ENCODE measurements around the gene TMEM263.

The TMEM263 gene

GRCh38 chr12:106980944-106981343, 25.2 kb downstream of the TMEM263 start:
- Histone ChIP-seq H3K79me2 (ENCODE audit: insufficient read depth, low read length) (no peaks in the 10 kb centered on the region), H3F3A (ENCODE audit: low read depth) (no peaks in the 10 kb centered on the region), H2AFZ (ENCODE audit: low read length) (no peak overlapping the region), H3K4me1 (ENCODE audit: insufficient read depth, low read length, poor library complexity, severe bottlenecking) (peaks cover 14% of the 10 kb centered on the region), H3K9me2 (replicated peaks; ENCODE audit: low read depth, low read length) (no peaks in the 10 kb centered on the region), H3K4me2 (ENCODE audit: low read depth, low read length, poor library complexity, severe bottlenecking) (no peak overlapping the region), H3K36me3 (ENCODE audit: insufficient read depth, low read length) (peaks cover 2% of the 10 kb centered on the region; the same call in 1 of the 2 replicates), H3K9me3 (ENCODE audit: insufficient read depth, low read depth, low read length) (no peaks in the 10 kb centered on the region), H3K9ac (ENCODE audit: low read depth, low read length, poor library complexity, severe bottlenecking) (no peak overlapping the region), H3K27me3 (ENCODE audit: insufficient read depth, low read length, poor library complexity, severe bottlenecking) (no peaks in the 10 kb centered on the region), H3K4me3 (ENCODE audit: low read length, poor library complexity, severe bottlenecking) (no peak overlapping the region), H4K20me1 (ENCODE audit: insufficient read depth, low read length, poor library complexity, severe bottlenecking) (no peaks in the 10 kb centered on the region)
- TF ChIP-seq CTCF (conservative IDR thresholded peaks at IDR 0.05; ENCODE audit: low read length): no peak
- no peak for TF ChIP-seq EZH2phosphoT487 (IDR thresholded peaks at IDR 0.05; ENCODE audit: borderline replicate concordance)

GRCh38 chr12:106981788-106982187, 26.1 kb downstream of the TMEM263 start:
- Histone ChIP-seq H3K36me3 (ENCODE audit: insufficient read depth, low read length) (no peaks in the 10 kb centered on the region), H3K9me2 (replicated peaks; ENCODE audit: low read depth, low read length) (no peaks in the 10 kb centered on the region), H3K9ac (ENCODE audit: low read depth, low read length, poor library complexity, severe bottlenecking) (no peak overlapping the region), H2AFZ (ENCODE audit: low read length) (no peak overlapping the region), H3K4me1 (ENCODE audit: insufficient read depth, low read length, poor library complexity, severe bottlenecking) (peaks cover 21% of the 10 kb centered on the region), H4K20me1 (ENCODE audit: insufficient read depth, low read length, poor library complexity, severe bottlenecking) (no peaks in the 10 kb centered on the region), H3K79me2 (ENCODE audit: insufficient read depth, low read length) (no peaks in the 10 kb centered on the region), H3F3A (ENCODE audit: low read depth) (no peaks in the 10 kb centered on the region), H3K27me3 (ENCODE audit: insufficient read depth, low read length, poor library complexity, severe bottlenecking) (no peaks in the 10 kb centered on the region), H3K9me3 (ENCODE audit: insufficient read depth, low read depth, low read length) (no peaks in the 10 kb centered on the region), H3K4me2 (ENCODE audit: low read depth, low read length, poor library complexity, severe bottlenecking) (no peak overlapping the region), H3K4me3 (ENCODE audit: low read length, poor library complexity, severe bottlenecking) (no peak overlapping the region)
- TF ChIP-seq CTCF (conservative IDR thresholded peaks at IDR 0.05; ENCODE audit: low read length): no peak
- no peak for TF ChIP-seq EZH2phosphoT487 (IDR thresholded peaks at IDR 0.05; ENCODE audit: borderline replicate concordance)

GRCh38 chr12:106982229-106982628, 26.5 kb downstream of the TMEM263 start:
- Histone ChIP-seq H4K20me1 (ENCODE audit: insufficient read depth, low read length, poor library complexity, severe bottlenecking) (no peaks in the 10 kb centered on the region), H3F3A (ENCODE audit: low read depth) (no peaks in the 10 kb centered on the region), H3K79me2 (ENCODE audit: insufficient read depth, low read length) (no peaks in the 10 kb centered on the region), H3K4me3 (ENCODE audit: low read length, poor library complexity, severe bottlenecking) (no peak overlapping the region), H3K9me3 (ENCODE audit: insufficient read depth, low read depth, low read length) (no peaks in the 10 kb centered on the region), H3K9ac (ENCODE audit: low read depth, low read length, poor library complexity, severe bottlenecking) (no peak overlapping the region), H3K27me3 (ENCODE audit: insufficient read depth, low read length, poor library complexity, severe bottlenecking) (no peaks in the 10 kb centered on the region), H3K4me2 (ENCODE audit: low read depth, low read length, poor library complexity, severe bottlenecking) (no peak overlapping the region), H2AFZ (ENCODE audit: low read length) (no peak overlapping the region), H3K4me1 (ENCODE audit: insufficient read depth, low read length, poor library complexity, severe bottlenecking) (peaks cover 21% of the 10 kb centered on the region), H3K9me2 (replicated peaks; ENCODE audit: low read depth, low read length) (no peaks in the 10 kb centered on the region), H3K36me3 (ENCODE audit: insufficient read depth, low read length) (no peaks in the 10 kb centered on the region)
- TF ChIP-seq EZH2phosphoT487 (IDR thresholded peaks at IDR 0.05; ENCODE audit: borderline replicate concordance) (no peak), CTCF (conservative IDR thresholded peaks at IDR 0.05; ENCODE audit: low read length) (no peak)
